ENCODE data around the gene CLASP1.

DNA sequence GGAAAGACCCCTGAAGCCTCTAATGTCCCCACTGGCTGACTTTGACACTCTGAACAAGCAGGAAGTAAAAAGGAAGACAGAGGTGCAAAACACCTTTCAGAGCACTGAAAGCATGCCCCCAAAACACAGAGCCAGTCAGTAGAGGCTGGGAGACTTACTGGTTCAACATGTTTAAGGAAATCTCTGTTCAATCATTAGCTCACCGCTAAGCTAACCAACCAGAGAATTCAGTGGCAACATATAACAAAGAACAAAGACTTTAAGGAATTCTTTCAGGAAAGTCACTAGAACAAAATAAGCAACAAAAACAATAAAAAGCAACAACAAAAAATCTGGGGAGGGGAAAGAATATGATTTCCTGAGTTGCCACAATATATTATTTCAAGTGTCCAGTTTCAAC is 142.6 kb downstream of the CLASP1 start:
- TF ChIP-seq EGR1 (IDR thresholded peaks at IDR 0.05; ENCODE audit: low read depth in 2 of 2), result no peak
- TF ChIP-seq TAF1 (conservative IDR thresholded peaks at IDR 0.05), result no peak
- TF ChIP-seq, protein P1, sequence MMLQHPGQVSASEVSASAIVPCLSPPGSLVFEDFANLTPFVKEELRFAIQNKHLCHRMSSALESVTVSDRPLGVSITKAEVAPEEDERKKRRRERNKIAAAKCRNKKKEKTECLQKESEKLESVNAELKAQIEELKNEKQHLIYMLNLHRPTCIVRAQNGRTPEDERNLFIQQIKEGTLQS (IDR thresholded peaks at IDR 0.05), result no peak
- TF ChIP-seq REST (IDR thresholded peaks at IDR 0.05), result no peak
- no peak for TF ChIP-seq CTCF (IDR thresholded peaks at IDR 0.05; ENCODE audit: low read depth, low read length, missing input control)
- no peak for TF ChIP-seq YY1 (IDR thresholded peaks at IDR 0.05)
- no peak for TF ChIP-seq GABPA (IDR thresholded peaks at IDR 0.05 in 1 of 2, conservative IDR thresholded peaks at IDR 0.05 in 1 of 2)
- no peak for TF ChIP-seq MAX (IDR thresholded peaks at IDR 0.05)
